Measurements from ENCODE around the gene FOXN3.

FOXN3 gene

GRCh38 chr14:89359477-89360222 is 57.4 kb downstream of the FOXN3 start:
- no peak for DNase-seq (ENCODE audit: low spot score)

DNA sequence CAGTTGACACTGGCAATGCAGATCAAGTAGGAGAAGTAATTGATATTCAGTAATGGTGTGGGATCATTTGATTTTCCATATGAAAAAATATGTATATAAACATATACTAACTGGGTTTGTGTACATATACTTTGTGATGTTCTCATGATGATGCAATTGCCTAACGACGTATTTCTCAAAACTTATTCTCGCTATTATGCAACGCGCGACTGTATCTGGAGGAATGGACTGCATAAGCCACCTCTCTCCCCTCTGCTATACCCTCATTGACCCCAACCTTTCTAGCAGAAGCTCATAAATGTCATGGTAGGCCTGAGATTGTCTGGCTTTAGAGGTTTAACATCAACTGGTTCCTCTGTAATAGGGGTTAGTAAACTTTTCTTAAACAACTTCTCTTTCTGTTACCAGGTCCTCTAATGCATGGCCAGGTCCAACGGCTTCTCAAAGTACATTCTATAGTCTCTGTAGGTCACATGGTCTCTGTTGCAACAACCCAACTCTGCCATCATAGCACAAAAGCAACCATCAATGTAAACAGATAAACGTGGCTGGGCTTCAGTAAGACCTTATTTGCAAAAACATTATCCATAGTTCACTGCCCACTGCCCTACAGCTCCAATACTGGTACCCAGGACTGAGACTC is 59.3 kb downstream of the FOXN3 start:
- no peak for DNase-seq (ENCODE audit: low spot score)

GRCh38 chr14:89356927-89357326 is 60.1 kb downstream of the FOXN3 start:
- DNase-seq (ENCODE audit: low spot score), result no peak

GRCh38 chr14:89356496-89356895 is 60.5 kb downstream of the FOXN3 start:
- no peak for DNase-seq (ENCODE audit: low spot score)

DNA sequence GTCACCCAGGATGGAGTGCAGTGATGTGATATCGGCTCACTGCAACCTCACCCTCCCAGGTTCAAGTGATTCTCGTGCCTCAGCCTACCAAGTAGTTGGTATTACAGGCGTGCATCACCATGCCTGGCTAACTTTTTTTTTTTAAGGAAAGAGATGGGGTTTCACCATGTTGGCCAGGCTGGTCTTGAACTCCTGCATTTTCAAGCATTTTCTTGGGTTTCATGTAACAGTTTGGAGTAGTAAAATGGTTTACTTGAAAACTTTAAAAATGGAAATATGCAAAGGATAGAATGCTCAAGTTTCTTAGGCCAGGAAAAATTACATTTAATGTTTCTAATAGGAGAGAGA is 63.3 kb downstream of the FOXN3 start:
- DNase-seq (ENCODE audit: low spot score), result no peak

DNA sequence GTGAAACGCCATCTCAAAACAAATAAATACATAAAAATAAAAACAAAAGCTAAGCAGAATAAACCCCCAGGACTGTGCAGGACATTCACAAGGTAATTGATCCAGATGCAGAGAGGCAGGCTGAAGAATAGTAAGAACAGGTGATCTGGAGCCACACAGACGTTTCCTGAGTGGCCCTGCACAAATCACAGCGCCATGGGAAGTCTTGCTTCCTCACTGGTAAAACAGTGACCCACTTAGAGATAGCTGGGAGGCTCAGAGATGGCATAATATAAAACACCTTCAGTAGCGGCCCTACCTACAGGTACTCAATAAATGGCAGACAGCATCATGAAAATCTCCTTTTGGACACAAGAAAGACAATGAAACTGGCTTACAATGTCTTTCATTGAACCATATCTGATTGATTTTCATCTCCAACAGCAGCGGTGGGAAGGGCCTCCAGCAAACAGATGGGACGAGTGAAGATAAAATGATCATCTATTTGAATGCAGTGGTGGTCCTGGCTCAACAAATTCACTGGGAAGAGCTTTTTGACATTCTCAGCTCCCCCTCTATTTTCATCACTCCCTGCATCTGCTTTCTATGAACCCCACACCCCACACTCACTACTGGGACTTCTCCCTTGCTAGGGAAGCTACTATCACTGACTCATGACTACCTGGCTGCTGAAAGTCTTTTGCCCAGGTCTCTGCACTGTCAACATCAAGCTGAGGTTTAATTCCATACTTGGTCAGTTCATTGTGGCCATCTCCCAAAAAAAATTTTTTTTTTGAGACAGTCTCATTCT is 63.9 kb downstream of the FOXN3 start:
- DNase-seq (ENCODE audit: low spot score), result no peak

DNA sequence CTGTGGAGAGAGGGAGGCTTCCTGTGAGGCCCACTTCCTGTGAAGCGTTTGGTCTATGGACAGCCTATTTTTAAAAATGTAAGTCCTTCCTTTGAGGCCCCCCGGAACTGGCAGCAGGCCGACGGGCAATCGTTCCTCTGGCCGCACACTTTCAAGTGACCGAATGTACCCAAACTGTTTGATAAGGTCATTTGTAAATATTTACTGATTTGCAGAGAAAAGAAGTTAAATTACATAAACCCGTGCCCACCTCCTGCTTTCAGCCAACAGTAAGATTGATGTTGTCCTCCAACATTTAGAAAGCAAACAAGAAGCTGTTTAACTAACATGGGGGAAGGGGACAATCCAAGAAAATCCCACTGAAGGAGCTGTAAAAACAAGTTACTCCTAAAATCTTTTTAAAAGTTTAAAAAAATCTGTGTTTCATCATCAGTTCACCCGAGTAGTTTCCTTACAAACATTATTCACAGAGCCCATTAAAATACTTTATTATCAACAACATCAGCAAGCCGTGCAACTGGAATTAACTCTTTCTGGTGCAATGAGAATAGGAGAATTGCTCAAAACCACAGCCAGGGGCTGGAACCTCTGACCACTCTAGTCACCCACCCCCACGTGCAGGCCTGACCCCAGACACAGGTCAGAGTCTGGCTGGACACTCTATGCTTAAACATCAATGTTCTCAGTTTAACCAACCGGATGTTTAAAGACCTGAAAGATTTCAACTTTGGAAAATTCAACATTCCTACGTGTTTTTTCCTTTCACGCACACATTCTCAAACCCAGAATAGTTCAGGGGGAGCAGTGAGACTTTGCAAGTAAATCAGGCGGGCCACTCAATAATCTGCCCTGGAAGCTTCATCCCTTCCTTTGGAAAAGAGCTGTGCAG is 65.3 kb downstream of the FOXN3 start:
- DNase-seq (ENCODE audit: low spot score), result peak; percentile 28

- DNase-seq (ENCODE audit: low spot score), result no peak
Observed at GRCh38 chr14:89351221-89351515, 65.9 kb downstream of the FOXN3 start.

DNA sequence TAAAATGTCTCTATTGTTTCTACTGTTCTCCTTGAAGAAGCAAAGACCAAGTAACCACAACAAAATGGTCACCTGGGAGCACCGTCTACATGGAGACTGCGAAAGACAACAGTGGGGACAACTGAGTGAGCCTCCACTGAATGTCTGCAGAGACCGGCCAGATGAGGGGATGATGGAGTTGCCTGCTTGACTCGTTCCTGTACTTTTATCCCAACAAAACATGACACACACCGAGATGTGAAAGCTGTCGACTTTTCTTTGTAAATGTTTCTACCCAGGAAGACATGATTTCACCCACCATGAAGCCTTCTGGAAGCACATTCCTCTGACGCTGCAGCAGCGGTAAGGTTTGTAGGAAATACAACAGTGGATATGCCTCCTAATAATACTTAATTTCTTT is 66.9 kb downstream of the FOXN3 start:
- no peak for DNase-seq (ENCODE audit: low spot score)

GRCh38 chr14:89349171-89350008 is 67.6 kb downstream of the FOXN3 start:
- peak; percentile 31 for DNase-seq (ENCODE audit: low spot score)

DNA sequence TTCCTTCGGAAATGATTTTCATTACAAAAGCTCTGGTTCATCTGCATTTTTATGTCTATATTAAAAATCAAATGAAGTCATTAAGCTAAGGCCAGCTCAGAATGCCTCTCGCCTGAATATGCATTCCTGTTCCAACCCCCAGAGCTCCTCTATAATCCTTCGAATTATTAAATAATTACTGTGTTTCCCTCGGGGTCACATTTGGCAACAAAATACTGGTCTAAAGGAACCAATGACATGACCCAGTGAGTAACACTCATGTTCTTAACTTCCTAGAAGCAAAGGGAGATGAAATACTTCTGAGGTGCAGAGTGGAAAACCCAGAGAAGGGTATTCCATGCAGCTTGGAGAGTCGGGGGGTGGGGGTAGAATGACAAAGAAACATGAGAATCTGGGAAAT is 68.3 kb downstream of the FOXN3 start:
- no peak for DNase-seq (ENCODE audit: low spot score)

DNA sequence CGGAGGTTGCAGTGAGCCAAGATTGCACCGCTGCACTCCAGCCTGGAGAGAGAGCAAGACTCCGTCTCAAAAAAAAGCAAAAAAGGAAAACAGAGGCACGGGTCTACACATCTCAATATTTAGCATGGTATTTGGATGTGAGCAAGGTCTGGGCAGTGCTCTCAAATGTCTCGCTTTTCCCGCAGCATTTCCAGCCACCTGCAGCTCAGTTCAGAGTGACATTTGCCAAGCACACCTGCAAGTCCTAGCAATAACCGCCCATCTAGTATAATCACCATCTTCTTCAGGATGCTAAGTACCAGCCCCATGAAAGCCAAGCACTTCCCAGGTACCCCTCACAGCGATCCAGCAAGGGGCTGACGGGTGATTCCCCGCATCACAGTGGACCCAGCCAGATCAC is 69.1 kb downstream of the FOXN3 start:
- no peak for DNase-seq (ENCODE audit: low spot score)

- DNase-seq (ENCODE audit: low spot score), result no peak
Observed at GRCh38 chr14:89344920-89345254, 72.1 kb downstream of the FOXN3 start.

DNA sequence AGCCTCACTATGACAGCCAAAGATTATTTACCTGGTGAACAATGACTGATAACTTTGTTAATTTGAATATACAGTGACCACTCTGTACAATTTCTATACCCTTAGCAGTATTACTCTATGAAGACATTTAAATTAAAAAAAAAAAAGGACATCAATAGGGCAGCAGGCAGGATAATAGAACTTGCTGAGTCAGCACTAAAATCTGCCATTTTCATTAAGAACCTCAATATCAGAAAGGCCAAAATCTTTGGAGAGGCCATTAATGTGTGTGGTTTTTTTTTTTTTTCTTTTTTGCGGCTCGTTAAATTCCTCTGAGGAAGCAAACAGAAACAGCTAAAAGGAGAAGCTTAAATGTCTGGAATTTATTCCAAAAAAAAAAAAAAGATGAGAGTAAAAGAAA is 73.7 kb downstream of the FOXN3 start:
- DNase-seq (ENCODE audit: low spot score), result no peak

DNA sequence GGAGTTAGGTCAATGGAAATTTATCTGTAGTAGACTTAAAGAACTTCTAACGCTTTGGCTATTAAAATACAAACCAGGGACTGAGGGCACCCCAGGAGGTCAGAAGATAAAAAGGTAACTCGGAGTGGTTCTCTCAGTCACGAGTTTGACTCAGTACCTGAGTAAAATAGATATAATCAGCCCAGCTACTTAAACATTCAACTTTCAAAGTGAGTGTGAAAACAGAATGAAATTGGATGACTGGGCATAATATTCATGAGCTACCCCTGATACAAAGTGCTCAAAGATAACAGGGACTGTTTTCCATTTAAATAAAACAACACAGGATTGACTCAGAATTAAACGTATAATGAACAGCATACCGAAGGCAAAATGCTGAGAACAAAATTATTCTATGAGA is 75.0 kb downstream of the FOXN3 start:
- no peak for DNase-seq (ENCODE audit: low spot score)

- DNase-seq (ENCODE audit: low spot score), result no peak
Observed at GRCh38 chr14:89340200-89341181, 76.5 kb downstream of the FOXN3 start.

- no peak for DNase-seq (ENCODE audit: low spot score)
Observed at GRCh38 chr14:89339579-89339978, 77.5 kb downstream of the FOXN3 start.

GRCh38 chr14:89339158-89339557 is 77.9 kb downstream of the FOXN3 start:
- no peak for DNase-seq (ENCODE audit: low spot score)

DNA sequence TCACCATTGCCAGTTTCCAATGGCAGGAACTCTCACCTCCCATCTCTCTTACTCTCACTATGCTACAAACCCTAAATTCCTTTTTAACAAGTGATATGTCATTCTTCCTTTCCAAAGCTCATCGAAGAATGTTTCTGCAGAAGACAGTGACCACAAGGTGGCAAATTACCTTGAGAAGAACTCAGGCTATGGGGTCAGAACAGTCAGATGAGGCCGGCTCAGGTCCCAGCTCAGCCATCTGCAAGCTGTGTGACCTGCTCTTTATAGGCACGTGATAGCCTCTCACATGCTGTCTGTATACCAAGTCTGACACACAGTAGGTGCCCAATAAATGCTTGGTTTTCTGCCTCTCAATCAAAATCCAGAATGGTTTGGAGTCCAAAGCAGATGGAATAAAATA is 80.7 kb downstream of the FOXN3 start:
- no peak for DNase-seq (ENCODE audit: low spot score)

- no peak for DNase-seq (ENCODE audit: low spot score)
Observed at GRCh38 chr14:89332031-89332430, 85.0 kb downstream of the FOXN3 start.

All from CD4-positive, alpha-beta T cell treated with Interleukin-2 at 100 ng/mL for 4 hours (primary cell).